ENCODE measurements around the gene IFNGR2.
"Not testable (repeated sequence)": the region's sequence is repeated elsewhere in the genome, so short reads cannot be mapped to it uniquely, and the experiment has no call there.

The IFNGR2 gene

DNA sequence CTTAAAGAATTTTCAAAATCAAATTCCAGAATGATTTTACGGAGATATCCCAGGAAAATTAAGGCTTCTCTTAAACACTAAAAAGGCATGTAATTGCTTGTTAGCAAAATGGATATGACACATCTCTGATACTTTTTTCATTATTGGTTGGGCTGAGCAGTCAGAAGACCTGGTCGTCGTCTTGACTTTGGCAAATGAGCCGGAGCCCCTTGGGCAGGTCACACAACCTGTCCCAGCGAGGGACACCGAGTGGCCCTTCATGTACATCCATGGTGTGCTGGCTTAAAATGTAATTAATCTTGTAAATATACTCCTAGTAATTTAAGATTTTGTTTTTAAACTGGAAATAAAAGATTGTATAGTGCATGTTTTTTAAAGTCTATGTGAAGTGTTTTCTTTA is 33.9 kb downstream of the IFNGR2 start:
- no peak for DNase-seq (ENCODE audit: low read depth in 2 of 2)

DNA sequence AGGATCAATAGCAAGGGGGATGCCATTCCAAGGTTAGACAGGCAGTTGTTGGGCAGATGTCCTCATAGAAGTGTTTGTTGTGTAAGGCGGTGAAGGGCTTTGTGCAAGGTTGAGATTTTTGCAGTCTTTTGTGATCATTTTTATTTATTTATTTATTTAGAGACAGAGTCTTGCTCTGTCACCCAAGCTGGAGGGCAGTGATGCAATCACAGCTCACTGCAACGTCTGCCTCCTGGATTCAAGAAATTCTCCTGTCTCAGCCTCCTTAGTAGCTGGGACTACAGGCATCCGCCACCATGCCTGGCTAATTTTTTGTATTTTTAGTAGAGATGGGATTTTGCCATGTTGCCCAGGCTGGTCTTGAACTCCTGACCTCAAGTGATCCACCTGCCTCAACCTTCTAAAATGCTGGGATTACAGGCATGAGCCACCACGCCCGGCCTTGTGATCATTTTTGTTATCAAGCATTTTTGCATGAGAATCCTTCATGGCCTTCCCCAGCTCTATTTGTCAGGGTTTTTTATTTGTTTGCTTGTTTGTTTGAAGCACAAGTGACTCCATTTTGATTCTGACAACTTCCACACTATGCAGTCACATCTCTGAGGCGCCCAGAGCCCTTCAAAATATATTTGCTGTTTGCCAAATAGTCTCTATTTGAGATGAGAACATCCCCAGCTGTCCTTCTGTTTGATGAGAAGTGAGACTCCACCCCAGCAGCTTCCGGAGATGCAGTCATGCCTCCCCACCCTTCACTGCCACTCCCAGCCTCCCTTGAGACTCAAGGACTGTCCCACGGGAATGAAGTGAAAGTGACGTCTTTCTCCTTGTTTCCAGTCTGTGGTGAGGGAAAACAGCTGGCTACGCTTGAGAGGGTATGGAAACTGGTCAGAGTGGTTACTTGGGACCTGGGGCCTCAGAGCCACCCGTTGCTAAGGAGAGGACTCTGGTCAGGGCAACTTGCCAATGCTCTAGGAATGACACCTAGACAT is 38.6 kb downstream of the IFNGR2 start:
- DNase-seq (ENCODE audit: low read depth in 2 of 2): no peak

DNA sequence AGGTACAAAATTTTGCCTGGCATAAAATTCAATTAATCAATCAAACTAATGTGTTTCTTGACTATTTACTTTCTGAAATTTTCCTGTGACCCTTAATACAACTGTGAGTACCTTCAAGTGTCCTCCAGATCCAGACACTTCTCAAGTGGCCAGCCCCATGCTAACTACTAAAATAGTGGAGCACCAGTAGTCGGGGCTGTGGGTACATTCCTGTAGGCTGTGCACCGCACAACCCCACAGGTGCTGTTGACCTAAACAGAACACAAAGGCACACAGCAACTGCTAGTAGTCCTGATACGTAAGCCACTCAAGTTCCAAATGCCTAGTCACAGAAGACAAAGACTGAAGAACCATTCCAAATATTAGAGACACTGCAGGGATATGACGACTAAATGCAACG is 40.0 kb downstream of the IFNGR2 start:
- no peak for DNase-seq (ENCODE audit: low read depth in 2 of 2)

DNA sequence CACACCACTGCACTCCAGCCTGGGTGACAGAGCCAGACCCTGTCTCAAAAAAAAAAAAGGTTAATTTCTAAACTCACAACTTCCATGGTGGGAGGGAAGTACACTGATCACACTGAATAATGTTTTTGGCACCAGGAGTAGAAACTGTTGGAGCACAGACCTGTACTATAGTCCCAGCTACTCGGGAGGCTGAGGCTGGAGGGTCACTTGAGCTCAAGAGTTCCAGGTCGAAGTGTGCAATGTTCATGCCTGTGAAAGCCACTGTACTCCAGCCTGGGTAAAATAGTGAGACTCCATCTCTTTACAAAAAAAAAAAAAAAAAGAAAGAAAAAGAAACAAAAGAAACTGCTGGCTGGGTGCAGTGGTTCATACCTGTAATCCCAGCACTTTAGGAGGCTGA is 41.3 kb downstream of the IFNGR2 start:
- no peak for DNase-seq (ENCODE audit: low read depth in 2 of 2)

DNA sequence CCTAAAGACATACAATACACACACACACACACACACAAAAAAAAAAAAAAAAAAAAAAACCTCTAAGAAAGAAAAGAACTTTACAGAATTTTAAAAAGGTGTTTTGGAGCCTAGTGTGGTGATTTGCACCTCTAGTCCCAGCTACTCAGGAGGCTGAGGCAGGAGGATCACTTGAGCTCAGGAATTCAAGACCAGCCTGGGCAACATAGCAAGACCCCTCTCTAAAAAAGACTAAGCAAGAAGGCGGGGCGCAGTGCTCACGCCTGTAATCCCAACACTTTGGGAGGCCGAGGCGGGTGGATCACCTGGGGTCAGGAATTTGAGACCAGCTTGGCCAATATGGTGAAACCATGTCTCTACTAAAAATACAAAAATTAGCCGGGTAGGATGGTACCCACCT is 43.4 kb downstream of the IFNGR2 start:
- not testable (repeated sequence) for DNase-seq (ENCODE audit: low read depth in 2 of 2)

DNA sequence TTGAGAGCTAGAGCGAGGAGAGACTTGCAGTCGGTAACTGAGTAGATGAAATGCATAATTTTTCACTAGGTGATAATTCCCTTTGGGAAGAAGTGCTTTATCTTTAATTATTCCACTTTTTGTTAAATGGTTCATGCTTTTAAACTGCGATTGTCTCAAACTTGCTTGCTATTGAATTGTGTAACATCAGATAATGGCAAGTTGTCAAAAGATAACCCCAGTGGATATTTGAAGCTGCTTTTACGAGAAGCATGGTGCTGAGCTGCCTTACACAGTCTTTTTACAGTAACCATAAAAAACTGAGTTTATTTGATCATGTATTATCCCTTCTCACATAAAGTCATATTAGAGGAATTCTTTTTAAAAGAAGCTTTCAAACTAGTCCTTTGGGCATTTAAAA is 46.4 kb downstream of the IFNGR2 start:
- DNase-seq (ENCODE audit: low read depth in 2 of 2): no peak

DNA sequence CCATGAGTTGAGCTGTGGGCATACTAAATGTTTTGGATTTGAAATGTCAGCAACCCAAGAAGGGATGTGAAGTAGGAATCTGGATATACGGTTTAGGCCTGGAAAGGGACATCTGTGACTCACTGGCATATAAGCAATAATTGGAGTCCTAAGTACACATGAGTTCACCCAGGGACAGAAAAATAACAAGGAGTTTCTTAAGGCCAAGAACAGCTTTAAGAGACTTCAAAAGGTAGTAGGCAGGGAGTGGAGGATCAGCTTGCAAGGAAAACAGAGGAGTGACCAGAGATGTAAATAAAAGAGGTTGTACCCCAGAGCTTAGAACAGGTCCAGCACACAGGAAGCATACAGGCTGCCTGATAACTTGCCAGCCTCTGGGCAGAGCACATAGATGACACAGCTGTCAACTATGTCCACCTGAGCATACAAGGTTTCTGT is 48.4 kb downstream of the IFNGR2 start:
- no peak for DNase-seq (ENCODE audit: low read depth in 2 of 2)

DNA sequence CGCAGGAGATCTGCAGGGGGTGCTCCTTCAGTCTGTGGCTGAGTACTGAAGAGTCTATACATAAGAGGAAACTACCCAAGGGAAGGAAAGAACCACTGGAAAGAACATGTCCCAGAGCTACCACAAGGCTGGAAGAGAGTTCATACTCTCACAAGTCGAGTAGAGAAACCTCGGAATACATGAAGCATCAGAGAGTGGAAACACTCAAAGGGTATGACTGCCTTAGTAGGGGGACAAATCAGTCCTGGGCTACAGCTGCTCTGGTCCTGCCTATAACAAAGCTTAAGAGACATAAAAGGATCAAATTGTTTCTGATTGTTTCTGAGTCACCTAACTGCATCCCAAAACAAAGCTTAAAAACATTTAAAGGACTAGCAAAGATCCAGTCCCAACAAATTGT is 49.1 kb downstream of the IFNGR2 start:
- no peak for DNase-seq (ENCODE audit: low read depth in 2 of 2)

DNA sequence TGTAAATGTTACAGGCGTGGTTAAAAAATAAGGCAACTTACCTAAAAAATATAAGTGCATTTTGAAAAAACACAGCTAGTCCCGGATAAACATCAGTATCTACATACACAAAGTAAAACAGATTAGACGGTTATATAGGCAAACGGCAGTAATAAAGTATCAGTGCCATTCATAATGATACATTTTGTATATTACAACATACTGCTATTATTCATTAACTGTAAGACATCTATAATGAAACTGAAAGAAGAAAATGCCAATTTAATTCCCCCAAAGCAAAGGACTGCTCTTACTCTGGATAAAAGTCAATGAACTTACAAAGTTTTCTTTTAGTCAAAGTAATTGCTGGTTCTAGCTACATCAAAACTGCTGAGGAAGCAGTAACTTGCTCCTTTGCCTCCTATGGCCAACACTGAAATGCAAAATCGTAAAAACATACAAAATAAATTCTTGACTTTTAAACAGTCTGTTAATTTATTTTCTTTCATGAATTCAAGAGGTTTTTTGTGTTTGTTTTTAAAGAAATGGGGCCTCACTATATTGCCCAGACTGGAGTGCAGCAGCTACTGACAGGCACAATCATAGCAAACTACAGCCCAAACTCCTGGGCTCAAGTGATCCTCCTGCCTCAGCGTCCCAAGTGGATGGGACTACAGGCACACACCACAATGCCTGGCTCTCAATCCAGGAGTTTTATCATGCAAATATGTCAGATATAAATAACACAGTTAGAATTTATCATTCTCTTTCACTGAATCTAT is 52.7 kb downstream of the IFNGR2 start:
- DNase-seq (ENCODE audit: low read depth in 2 of 2): no peak

DNA sequence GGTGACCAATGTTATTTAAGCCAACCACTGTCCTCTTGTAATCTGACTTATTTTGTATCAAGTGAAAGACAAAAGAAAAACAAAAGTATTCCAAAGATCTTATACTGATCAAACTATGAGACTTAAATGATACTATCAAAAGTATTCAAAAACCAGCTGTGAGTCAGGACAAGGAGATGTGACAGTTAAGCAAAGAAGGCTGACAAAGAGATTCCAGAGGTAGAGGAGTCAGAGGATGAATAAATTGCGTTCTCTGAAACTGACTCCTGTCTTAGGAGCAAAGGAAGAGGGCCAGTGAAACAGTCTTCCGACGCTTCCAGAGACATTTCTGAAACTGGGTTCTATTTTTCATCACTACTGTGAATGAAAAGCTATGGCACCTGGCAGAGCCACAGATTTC is 55.6 kb downstream of the IFNGR2 start:
- no peak for DNase-seq (ENCODE audit: low read depth in 2 of 2)

DNA sequence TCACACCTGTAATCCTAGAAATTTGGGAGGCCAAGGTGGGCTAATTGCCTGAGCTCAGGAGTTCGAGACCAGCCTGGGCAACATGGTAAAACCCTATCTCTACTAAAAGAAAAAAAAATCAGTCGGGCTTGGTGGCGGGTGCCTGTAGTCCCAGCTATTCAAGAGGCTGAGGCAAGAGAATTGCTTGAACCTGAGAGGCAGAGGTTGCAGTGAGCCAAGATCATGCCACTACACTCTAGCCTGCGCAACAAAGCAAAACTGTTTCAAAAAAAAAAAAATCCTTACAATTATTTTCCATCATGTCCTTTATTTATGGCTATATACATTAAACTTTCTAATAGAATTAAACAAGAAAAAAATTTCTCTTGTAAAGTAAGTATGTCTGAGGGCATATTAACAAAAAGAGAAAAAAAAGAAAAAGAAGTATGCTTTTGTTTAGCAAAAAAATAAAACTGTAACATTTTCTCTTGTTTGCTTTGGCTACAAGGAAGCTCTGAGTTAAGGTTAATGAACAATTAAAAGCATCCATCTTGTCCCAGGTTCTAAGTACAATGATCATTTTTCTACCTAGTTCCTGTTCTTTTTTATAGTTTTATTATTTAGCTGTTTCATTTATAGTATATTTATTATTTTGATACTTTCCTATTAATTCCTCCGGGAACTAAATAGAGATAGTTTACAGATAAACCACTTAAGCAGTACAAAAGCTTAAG is 58.5 kb downstream of the IFNGR2 start:
- DNase-seq (ENCODE audit: low read depth in 2 of 2): no peak

DNA sequence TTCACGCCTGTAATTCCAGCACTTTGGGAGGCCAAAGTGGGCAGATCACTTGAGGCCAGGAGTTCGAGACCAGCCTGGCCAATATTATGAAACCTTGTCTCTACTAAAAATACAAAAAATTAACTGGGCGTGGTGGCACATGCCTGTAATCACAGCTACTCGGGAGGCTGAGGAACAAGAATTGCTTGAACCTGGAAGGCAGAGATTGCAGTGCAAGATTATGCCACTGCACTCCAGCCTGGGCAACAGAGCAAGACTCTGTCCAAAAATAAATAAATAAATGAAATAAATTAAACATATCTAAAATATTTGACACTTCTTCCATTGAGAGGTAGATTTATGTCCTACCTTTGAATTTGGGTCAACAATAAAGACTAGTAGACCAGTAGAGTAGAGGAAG is 66.0 kb downstream of the IFNGR2 start:
- DNase-seq (ENCODE audit: low read depth in 2 of 2): not testable (repeated sequence)

DNA sequence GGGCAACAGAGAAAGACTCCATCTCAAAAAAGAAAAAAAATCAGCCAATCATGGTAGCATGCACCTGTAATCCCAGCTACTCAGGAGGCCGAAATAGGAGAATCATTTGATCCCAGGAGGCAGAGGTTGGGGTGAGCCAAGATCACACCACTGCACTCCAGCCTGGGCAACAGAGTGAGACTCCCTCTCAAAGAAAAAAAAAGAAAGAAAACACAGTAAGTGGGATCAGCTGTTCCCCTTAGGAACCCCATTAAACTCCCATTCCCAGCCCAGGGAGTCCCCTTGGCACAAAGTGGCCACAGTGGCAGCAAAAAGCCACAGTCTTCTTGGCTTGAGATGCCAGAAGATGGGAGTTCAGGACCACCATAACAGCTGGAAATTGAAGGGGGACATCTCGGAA is 67.5 kb downstream of the IFNGR2 start:
- DNase-seq (ENCODE audit: low read depth in 2 of 2): no peak

DNA sequence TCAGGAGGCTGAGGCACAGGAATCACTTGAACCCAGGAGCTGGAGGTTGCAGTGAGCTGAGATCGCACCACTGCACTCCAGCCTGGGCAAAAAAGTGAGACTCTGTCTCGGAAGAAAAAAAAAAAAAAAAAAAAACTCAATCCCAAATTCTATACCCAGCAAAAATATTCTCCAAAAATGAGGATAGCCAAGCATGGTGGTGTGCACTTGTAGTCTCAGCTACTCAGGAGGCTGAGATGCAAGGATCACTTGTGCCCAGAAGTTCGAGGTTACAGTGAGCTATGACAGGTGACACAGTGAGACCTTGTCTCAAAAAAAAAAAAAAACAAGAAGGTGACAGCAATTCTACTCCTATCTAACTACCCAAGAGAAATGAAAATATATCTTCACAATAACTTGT is 70.1 kb downstream of the IFNGR2 start:
- DNase-seq (ENCODE audit: low read depth in 2 of 2): no peak

DNA sequence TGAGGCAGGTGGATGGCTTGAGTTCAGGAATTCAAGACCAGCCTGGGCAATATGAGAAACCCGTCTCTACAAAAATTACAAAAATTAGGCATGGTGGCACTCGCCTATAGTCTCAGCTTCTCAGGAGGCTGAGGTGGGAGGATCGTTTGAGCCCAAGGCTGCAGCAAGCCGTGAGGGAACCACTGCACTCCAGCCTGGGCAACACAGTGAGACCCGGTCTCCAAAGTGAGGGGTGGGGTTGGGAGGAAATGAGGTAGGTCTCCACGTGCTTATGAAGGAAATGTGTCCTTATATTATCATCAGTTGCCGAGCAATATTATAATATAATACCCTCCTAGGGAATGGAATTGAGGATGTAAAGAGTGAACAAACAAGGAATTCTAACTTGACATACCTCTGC is 73.9 kb downstream of the IFNGR2 start:
- DNase-seq (ENCODE audit: low read depth in 2 of 2): no peak

DNA sequence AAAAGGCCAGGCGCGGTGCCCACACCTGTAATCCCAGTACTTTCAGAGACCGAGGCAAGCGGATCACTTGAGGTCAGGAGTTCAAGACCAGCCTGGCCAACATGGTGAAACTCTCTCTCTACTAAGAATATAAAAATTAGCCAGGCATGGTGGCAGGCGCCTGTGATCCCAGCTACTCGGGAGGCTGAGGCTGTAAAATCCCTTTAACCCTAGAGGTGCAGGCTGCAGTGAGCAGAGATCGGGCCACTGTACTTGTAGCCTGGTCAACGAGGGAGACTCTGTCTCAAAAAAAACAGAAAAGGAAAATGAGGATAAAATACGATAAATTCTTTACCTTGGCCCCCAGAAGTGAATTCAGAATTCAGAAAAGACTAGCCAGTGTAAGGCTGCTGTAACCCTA is 75.0 kb downstream of the IFNGR2 start:
- DNase-seq (ENCODE audit: low read depth in 2 of 2): no peak

DNA sequence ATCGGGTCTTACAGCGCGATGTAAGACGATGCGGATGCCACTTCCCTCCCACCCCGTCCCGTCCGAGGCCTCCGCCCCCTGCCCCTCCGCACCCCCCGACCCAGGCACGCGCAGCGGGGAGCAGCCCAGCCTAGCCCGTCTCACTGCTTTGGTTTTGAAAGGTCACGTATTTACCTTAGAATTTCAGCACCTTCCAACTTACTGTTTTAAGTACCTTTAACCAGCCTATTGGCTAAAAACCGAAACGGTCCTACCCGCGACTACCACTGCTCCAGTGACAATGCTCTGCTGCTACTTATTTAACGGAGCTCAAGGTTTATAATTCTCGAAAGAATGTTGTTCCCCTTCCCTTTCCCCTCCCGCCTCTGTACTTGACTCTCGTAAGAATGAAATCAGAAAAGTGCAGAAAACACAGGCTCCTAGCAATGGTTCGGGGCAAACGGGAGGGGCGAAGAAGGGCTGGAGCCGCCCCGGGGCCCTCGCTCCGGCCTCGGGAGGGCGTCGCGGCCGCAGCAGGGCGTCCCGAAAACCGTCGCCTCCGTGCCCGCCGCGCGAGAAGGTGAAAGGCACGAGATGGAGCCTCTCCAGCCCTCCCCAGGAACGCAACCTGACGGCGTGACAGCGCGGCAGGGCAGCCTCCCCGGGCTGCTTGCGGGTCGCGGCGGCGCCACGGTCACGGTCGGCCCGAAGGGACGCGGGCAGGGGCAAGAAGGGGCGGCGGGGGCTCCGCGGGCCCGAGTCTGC is 75.9 kb downstream of the IFNGR2 start:
- peak in 1 of 2 donors; percentile 4 for DNase-seq (ENCODE audit: low read depth in 2 of 2)

DNA sequence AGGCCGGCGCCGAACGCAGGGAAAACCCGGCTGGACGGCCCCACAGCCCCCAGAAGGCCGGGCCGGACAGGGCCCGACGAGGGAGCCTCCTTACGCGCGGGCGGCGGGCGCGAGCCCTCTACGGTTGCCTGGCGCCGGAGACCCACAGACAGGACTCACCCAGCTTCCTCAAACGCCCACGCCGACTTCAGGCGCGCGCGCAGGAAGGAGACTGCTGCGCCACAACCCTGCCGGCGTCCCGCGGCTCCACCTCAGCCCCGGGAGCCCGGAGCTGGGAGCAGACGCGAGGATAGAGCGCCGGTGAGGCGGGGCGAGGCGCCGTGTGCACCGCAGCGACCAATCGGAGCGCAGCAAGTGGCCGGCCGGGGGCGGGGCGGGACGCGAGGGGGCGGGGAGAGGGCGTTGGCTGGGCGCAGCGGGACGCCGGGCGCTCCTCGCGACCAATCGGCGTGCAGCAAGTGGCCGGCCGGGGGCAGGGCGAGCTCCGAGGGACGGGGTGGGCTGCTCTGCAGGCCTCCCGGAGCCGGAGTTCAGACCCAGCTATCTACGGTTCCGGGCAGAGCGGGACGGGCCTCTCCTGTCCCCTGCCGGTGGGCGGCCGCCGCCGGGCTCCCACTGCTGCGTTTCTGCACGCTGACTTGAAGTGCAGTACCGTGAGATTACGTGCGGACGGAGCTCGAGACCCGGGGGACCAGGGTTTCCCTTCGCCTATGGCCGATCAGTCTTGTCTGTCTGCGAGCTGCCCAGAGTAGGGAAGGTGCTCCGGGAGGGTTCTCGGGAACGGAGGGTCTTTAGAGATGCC is 76.7 kb downstream of the IFNGR2 start, which contains the start of gene TMEM50B:
TMEM50B (minus strand) TSS at position 296 of the 802 bp plus-strand sequence. CDS start 11,089 bp downstream, outside the sequence.
- DNase-seq (ENCODE audit: low read depth in 2 of 2): peak; percentile 89 to 96

DNA sequence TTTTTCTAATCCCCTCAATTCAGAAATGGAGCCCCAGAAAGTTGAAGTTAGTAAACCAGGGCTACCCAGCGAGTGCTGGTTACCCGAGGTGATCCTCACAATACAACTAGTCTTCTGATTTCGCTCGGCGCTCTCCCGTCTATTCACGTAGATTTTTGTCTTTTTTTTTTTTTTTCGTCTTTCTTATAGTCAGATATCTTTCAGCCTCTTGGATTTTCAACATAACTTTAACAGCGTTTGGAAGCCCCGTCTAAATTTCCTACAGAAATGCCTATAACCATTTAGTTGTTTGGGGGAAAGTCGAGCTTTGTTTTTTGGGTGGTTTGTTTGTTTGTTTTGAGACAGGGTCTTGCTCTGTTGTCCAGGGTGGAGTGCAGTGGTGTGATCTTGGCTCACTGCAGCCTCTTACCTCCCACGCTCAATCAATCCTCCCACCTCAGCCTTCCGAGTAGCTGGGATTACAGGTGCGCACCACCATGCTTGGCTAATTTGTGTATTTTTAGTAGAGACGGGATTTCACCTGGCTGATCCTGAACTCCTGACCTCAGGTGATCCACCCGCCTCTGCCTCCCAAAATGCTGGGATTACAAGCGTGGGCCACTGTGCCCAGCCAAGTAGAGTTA is 77.4 kb downstream of the IFNGR2 start:
- DNase-seq (ENCODE audit: low read depth in 2 of 2): no peak

DNA sequence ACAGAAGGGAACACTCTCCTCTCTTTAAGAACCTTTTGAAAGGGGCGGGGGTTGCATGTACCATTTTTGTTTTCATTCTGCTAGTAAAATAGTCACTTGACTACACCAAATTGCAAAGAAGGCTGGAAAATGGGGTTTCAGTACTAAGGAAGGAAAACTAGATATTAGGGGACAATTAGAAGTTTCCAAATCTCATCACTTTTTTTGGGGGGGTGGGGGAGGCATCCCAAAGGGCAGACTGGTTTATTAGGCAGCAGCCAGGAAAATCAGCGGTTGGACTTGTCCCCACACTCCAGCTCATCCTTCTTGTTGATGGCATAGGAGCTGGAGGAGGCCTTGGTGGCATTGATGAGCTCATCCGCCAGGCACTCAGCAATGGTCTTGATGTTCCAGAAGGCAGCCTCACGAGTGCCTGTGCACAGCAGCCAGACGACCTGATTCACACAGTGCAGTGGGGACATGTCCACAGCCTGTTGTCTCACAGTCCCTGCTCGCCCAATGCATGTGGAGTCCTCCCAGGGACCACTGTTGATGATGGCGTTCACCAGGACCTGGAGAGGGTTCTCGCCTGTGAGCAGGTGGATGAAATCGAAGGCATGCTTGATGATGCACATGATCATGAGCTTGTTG is 78.2 kb downstream of the IFNGR2 start:
- no peak for DNase-seq (ENCODE audit: low read depth in 2 of 2)

Data from stimulated activated CD8-positive, alpha-beta memory T cell treated with anti-CD3 and anti-CD28 coated beads, Interleukin-15, amount 100 ng/mL, for 4 hours (primary cell).